GOT3 (cell line): ENCODE data around the gene RHBDL1.

Experiments used
- DNase-seq: peaks from one replicate; lab custom pipeline; 2025; ENCODE audit warnings: mixed read lengths; lab: John Stamatoyannopoulos, UW

Gene RHBDL1

GRCh38 chr16:674968-675883 is at the start of gene RHBDL1:
TSS of gene RHBDL1 (plus strand) at chr16:675671. CDS start at chr16:675791, 120 bp downstream.
- DNase-seq, result no peak

GRCh38 chr16:625977-626765 is 49.3 kb upstream of the RHBDL1 start:
- DNase-seq, result no peak

GRCh38 chr16:626787-627453 is 48.6 kb upstream of the RHBDL1 start:
- peak; percentile 73 for DNase-seq

GRCh38 chr16:627454-628239 is 47.8 kb upstream of the RHBDL1 start:
- DNase-seq, result no peak

- DNase-seq, result no peak
Observed at GRCh38 chr16:628321-629061, 47.0 kb upstream of the RHBDL1 start.

GRCh38 chr16:629185-629832 is 46.2 kb upstream of the RHBDL1 start:
- DNase-seq, result no peak

GRCh38 chr16:629833-630248 is 45.6 kb upstream of the RHBDL1 start:
- no peak for DNase-seq

GRCh38 chr16:630249-630814 is 45.1 kb upstream of the RHBDL1 start:
- DNase-seq, result no peak

GRCh38 chr16:630815-631405 is 44.6 kb upstream of the RHBDL1 start, which contains the start of gene WFIKKN1:
TSS of gene WFIKKN1 (plus strand) at chr16:630985. CDS start at chr16:631254, 269 bp downstream.
- no peak for DNase-seq

GRCh38 chr16:631808-632358 is 43.6 kb upstream of the RHBDL1 start:
- no peak for DNase-seq

- DNase-seq, result no peak
Observed at GRCh38 chr16:632486-633335, 42.8 kb upstream of the RHBDL1 start.

GRCh38 chr16:633336-634050 is 42.0 kb upstream of the RHBDL1 start:
- DNase-seq, result no peak

- DNase-seq, result no peak
Observed at GRCh38 chr16:634051-634670, 41.3 kb upstream of the RHBDL1 start.

GRCh38 chr16:634996-635395 is 40.5 kb upstream of the RHBDL1 start:
- no peak for DNase-seq

- DNase-seq, result no peak
Observed at GRCh38 chr16:635573-636205, 39.8 kb upstream of the RHBDL1 start.
